HCT116 (cell line): ENCODE measurements around the gene RPS29.

Experiments used
- CTCF ChIP-seq, 3 experiments: fragments of 200-600 bp in 1 of 3; sonication (generic) in 1 of 3; IDR thresholded peaks in 2 of 3; conservative IDR thresholded peaks in 1 of 3; 2 replicates each; pipeline ENCODE4 v1.5.1; 2012 to 2017; ENCODE audit warnings: low read depth in 2 of 3, low read length in 2 of 3, antibody characterized with exemption in 1 of 3, borderline replicate concordance in 1 of 3, control low read depth in 1 of 3, mild to moderate bottlenecking in 1 of 3, mixed read lengths in 1 of 3, mixed run types in 1 of 3, moderate library complexity in 1 of 3; ENCODE audit not compliant: insufficient read depth in 1 of 3
- EZH2 ChIP-seq: fragments of 200-600 bp; sonication (generic); IDR thresholded peaks from 2 replicates; pipeline ENCODE4 v1.6.1; 2017; ENCODE audit warnings: antibody characterized with exemption, mixed run types
- POLR2A ChIP-seq: IDR thresholded peaks from 2 replicates; pipeline ENCODE4 v1.7.0; 2011; ENCODE audit warnings: borderline replicate concordance; ENCODE audit not compliant: insufficient read depth, insufficient read length; ENCODE audit errors: extremely low read depth
- POLR2AphosphoS5 ChIP-seq: IDR thresholded peaks from 2 replicates; pipeline ENCODE4 v1.6.1; 2011; ENCODE audit warnings: mild to moderate bottlenecking, low read depth, low read length, moderate library complexity
- RAD21 ChIP-seq: IDR thresholded peaks from 2 replicates; pipeline ENCODE4 v1.6.1; 2012; ENCODE audit warnings: low read depth, mild to moderate bottlenecking
- SIN3A ChIP-seq: IDR thresholded peaks from 2 replicates; pipeline ENCODE4 v1.6.1; 2012; ENCODE audit warnings: low read depth
- SP1 ChIP-seq: IDR thresholded peaks from 2 replicates; pipeline ENCODE4 v1.6.1; 2012; ENCODE audit warnings: low read depth
- YY1 ChIP-seq: IDR thresholded peaks from 2 replicates; pipeline ENCODE4 v1.6.1; 2011; ENCODE audit warnings: low read length, low read depth, moderate library complexity, mild to moderate bottlenecking; ENCODE audit not compliant: insufficient replicate concordance; ENCODE audit errors: extremely low read depth
- ZBTB33 ChIP-seq: IDR thresholded peaks from 2 replicates; pipeline ENCODE4 v1.6.1; 2011; ENCODE audit warnings: mild to moderate bottlenecking, low read length, moderate library complexity; ENCODE audit not compliant: insufficient replicate concordance; ENCODE audit errors: extremely low read depth
- ZFX ChIP-seq: fragments of 450-650 bp; IDR thresholded peaks from 2 replicates; pipeline ENCODE4 v1.6.1; 2017
- ZNF274 ChIP-seq: fragments of 200-500 bp; sonication (Bioruptor generic); IDR thresholded peaks from 2 replicates; pipeline ENCODE4 v1.6.1; 2014; ENCODE audit warnings: mild to moderate bottlenecking, low read depth, low read length, inconsistent platforms
- TF ChIP-seq, protein P1 (sequence below): IDR thresholded peaks from 2 replicates; pipeline ENCODE4 v1.6.1; 2012

DNA sequence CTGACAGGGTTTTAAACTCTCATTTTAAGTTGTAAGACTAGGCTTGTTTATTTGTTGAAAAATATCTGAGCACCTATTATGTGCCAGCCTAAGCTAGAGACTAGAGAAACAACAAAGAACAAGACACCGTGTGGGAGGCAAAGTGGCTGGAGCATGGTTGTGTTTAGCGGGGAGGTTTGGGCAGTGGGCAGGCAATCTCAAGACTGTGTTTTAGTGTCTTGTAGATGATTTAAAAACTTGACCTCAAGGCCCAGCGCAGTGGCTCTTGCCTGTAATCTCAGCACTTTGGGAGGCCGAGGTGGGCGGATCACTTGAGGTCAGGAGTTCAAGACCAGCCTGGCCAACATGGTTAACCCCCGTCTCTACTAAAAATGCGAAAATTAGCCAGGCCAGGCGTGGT lies 26.5 kb upstream of the RPS29 start:
- TF ChIP-seq POLR2AphosphoS5 (no peak), CTCF (IDR thresholded peaks at IDR 0.05 in 2 of 3, conservative IDR thresholded peaks at IDR 0.05 in 1 of 3; ENCODE audit: borderline replicate concordance in 1 of 3, insufficient read depth in 1 of 3, low read depth in 2 of 3, low read length in 2 of 3) (no peak), YY1 (no peak), POLR2A (no peak), SIN3A (no peak), ZBTB33 (no peak), RAD21 (no peak), SP1 (no peak), ZNF274 (no peak), ZFX (no peak), EZH2 (no peak)
- TF ChIP-seq, protein P1, sequence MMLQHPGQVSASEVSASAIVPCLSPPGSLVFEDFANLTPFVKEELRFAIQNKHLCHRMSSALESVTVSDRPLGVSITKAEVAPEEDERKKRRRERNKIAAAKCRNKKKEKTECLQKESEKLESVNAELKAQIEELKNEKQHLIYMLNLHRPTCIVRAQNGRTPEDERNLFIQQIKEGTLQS: no peak
